HFFc6 (cell line): Measurements from ENCODE around the gene HPCAL4. TPM values are rescaled to one million over a fixed set of nuclear protein-coding genes. Genes with fewer than 3 reads are reported as not detected.

ENCODE experiments used
- DNase-seq: peaks from one replicate; pipeline ENCODE4 v3.0.0-alpha.2; 2018
- H3K27ac Mint-ChIP-seq: 2 replicates; pipeline ENCODE4 v1.8.0; 2020; ENCODE audit warnings: mild to moderate bottlenecking, mixed read lengths
- H3K27me3 Mint-ChIP-seq: 2 replicates; pipeline ENCODE4 v1.8.0; 2021; ENCODE audit warnings: mild to moderate bottlenecking, moderate library complexity, mixed read lengths; ENCODE audit not compliant: insufficient read depth
- H3K36me3 Mint-ChIP-seq: 2 replicates; pipeline ENCODE4 v1.8.0; 2021; ENCODE audit warnings: low read depth, mixed read lengths
- H3K4me1 Mint-ChIP-seq: 2 replicates; pipeline ENCODE4 v1.8.0; 2020; ENCODE audit warnings: low read depth, mixed read lengths
- H3K4me3 Mint-ChIP-seq: 2 replicates; pipeline ENCODE4 v1.8.0; 2020; ENCODE audit warnings: mild to moderate bottlenecking, moderate library complexity, mixed read lengths
- H3K9me3 Mint-ChIP-seq: 2 replicates; pipeline ENCODE4 v1.8.0; 2020; ENCODE audit warnings: mild to moderate bottlenecking, mixed read lengths
- CTCF ChIP-seq: fragments of 200-600 bp; sonication (generic); IDR thresholded peaks from 2 replicates; pipeline ENCODE4 v1.5.0; 2021; ENCODE audit warnings: antibody characterized with exemption, mild to moderate bottlenecking
- total RNA-seq, 6 experiments: library from RNA; stranded (reverse); fragmentation: NEBNext Ultra II Directional; extraction: Animal tissue kit (Norgen Biotek cat#: 25700); gene quantifications; 2 replicates in 1 of 6; 3 replicates in 5 of 6; pipeline ENCODE4 v1.2.3, GENCODE V29; 2021

Gene HPCAL4
- total RNA-seq, 6 experiments from 2014 or later = not detected

- DNase-seq = no peak
- Mint-ChIP-seq H3K4me3 (no peak overlapping the region), H3K9me3 (no peaks in the 10 kb centered on the region), H3K27me3 (peaks cover 61% of the 10 kb centered on the region), H3K27ac (no peak overlapping the region), H3K36me3 (no peaks in the 10 kb centered on the region), H3K4me1 (no peaks in the 10 kb centered on the region)
- no peak for TF ChIP-seq CTCF
Measured at GRCh38 chr1:39635871-39636210, 55.4 kb downstream of the HPCAL4 start.

DNA sequence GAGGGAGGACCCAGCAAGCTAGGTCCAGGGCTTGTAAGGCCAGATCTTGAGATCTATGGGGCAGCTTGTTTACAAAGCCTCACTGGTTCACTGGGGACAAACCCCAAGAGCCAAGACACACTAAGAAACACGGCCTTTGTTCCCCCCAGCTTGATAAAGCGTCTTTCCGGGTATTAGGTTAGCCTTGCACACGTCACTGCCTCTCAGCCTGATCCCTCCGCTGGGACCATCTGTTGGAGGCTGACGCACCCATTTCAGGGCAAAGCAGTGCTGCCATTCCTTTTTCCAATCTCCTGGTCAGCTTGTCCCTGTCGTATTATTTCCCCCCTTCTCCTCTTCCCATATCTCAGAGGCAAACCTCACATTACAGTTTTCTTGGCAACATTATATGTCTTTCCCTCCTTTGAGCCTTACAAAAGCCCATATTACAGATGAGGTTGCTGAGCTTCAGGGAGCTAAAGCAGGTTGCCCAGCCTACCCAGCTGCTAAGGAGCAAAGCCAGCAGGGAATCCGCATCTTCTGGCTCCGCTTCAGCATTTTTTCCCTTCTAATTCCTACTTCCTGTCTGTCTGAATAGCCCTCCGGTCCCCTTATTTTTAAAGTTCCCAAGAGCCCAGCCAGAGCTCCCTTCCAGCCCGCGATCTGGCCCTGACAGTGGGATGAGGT is 55.9 kb downstream of the HPCAL4 start:
- DNase-seq = no peak
- H3K36me3 Mint-ChIP-seq = no peaks in the 10 kb centered on the region
- H3K4me1 Mint-ChIP-seq = no peaks in the 10 kb centered on the region
- peaks cover 62% of the 10 kb centered on the region for H3K27me3 Mint-ChIP-seq
- H3K4me3 Mint-ChIP-seq = no peak overlapping the region
- H3K9me3 Mint-ChIP-seq = no peaks in the 10 kb centered on the region
- TF ChIP-seq CTCF = no peak
- no peak overlapping the region for H3K27ac Mint-ChIP-seq

GRCh38 chr1:39633422-39633821 is 57.8 kb downstream of the HPCAL4 start:
- DNase-seq = no peak
- no peak overlapping the region; the same call in 1 of the 2 replicates for H3K4me3 Mint-ChIP-seq

DNA sequence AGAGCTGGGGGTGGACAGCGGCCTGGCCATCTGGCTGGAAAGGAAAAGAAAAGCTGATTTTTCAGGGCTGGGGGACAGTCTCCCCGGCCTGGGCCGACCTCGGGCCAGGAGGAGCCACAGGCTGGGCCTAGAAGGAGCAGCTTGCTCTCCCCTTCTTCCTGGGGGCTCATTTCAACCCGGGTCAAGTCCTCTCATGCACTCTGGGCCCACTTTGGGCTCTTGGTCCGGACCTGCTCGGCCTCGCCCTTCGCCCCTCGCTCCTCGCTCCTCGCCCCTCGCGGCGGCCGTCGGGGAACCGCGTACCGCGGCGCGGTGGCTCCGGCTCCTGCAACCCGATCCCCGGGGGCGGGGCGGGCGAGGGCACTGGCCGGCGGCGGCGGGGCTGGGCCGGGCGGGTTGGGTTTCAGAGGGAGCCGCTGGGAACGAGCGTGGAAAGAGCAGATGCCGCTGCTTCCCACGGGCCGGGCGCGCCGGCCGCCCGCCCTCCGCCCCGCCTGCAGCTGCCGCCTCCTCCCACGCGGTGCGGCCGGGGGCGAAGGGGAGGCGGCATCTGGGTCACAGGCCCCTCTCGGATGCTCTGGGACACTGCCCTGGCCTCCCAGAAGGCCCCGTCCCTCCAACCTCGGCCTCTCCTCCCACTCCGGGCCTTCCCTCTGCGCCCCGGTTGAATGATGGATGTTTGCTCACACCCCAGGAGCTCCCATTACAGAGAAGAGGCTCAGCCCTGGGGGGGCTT is 58.4 kb downstream of the HPCAL4 start:
- Mint-ChIP-seq H3K36me3 (no peaks in the 10 kb centered on the region), H3K27me3 (peaks cover 60% of the 10 kb centered on the region), H3K4me1 (no peaks in the 10 kb centered on the region), H3K4me3 (no peak overlapping the region; the same call in 1 of the 2 replicates), H3K27ac (no peak overlapping the region), H3K9me3 (no peaks in the 10 kb centered on the region)
- no peak for DNase-seq
- TF ChIP-seq CTCF = no peak

More at GRCh38 chr1:39633422-39633821, 57.8 kb downstream of the HPCAL4 start:
- Mint-ChIP-seq H3K27ac (no peak overlapping the region), H3K9me3 (no peaks in the 10 kb centered on the region), H3K4me1 (no peaks in the 10 kb centered on the region), H3K36me3 (no peaks in the 10 kb centered on the region), H3K27me3 (peaks cover 65% of the 10 kb centered on the region)
- TF ChIP-seq CTCF = no peak

DNA sequence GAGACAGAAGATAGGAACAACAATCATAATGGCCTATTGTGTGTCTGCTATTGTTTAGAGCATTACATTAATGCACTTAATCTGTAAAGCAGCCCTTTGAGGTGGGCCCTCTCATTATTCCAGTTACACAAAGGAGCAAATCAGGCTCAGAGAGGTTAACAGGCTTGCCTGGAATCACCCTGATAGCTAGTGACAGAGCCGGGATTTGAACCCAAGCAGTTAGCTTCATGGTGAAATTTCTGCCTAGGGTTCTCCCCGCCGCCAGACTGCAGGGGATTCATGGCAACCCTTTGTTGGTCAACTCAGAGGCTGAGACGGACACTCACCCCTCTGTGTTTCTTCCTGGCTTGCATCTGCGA is 58.9 kb downstream of the HPCAL4 start:
- no peak overlapping the region for H3K4me3 Mint-ChIP-seq
- DNase-seq = no peak
- peaks cover 59% of the 10 kb centered on the region for H3K27me3 Mint-ChIP-seq
- H3K27ac Mint-ChIP-seq = no peak overlapping the region
- no peaks in the 10 kb centered on the region for H3K4me1 Mint-ChIP-seq
- no peaks in the 10 kb centered on the region for H3K36me3 Mint-ChIP-seq
- TF ChIP-seq CTCF = no peak
- no peaks in the 10 kb centered on the region for H3K9me3 Mint-ChIP-seq
